BJ (cell line): Measurements from ENCODE around the gene PITPNC1. TPM values are rescaled to one million over a fixed set of nuclear protein-coding genes. Genes with fewer than 3 reads are reported as not detected.

Experiments used
- CTCF ChIA-PET: fragments of 350-600 bp; formaldehyde crosslinking; extraction: SDS; loops from one replicate; lab custom pipeline; 2021; ENCODE audit warnings: antibody characterized with exemption, inconsistent platforms; lab: Yijun Ruan, JAX
- POLR2A ChIA-PET: fragments of 300-600 bp; sonication (Branson Sonifier 250); formaldehyde crosslinking; extraction: SDS; loops from one replicate; lab custom pipeline; 2021; ENCODE audit warnings: antibody characterized with exemption; lab: Charles Lee
- DNase-seq: peaks from one replicate; pipeline ENCODE4 v3.0.0-alpha.2; 2011; ENCODE audit warnings: low read depth
- H3K27me3 ChIP-seq: 2 replicates; pipeline ENCODE4 v1.6.0; 2011; ENCODE audit warnings: low read length; ENCODE audit not compliant: control insufficient read depth, insufficient read depth
- H3K36me3 ChIP-seq: 2 replicates; pipeline ENCODE4 v1.5.1; 2011; ENCODE audit warnings: low read length; ENCODE audit not compliant: control insufficient read depth, insufficient read depth
- H3K4me3 ChIP-seq: 2 replicates; pipeline ENCODE4 v1.5.1; 2011; ENCODE audit warnings: low read depth, mild to moderate bottlenecking, control low read depth, low read length
- CTCF ChIP-seq: IDR thresholded peaks from 2 replicates; pipeline ENCODE4 v1.5.1; 2011; ENCODE audit warnings: low read depth, mild to moderate bottlenecking, control low read depth, inconsistent platforms, low read length, moderate library complexity; ENCODE audit not compliant: insufficient read depth
- polyA plus RNA-seq: library from polyadenylated mRNA; depleted of rRNA; stranded (reverse); fragments of >200 nt; gene quantifications from 2 replicates; pipeline ENCODE4 v1.2.3, GENCODE V29; 2011

PITPNC1 gene
- polyA plus RNA-seq, 1 experiment: 4.6 TPM

GRCh38 chr17:67659028-67659427 is 281.9 kb downstream of the PITPNC1 start:
- no peak for DNase-seq
- Histone ChIP-seq H3K4me3 (no peak overlapping the region), H3K27me3 (no peaks in the 10 kb centered on the region), H3K36me3 (no peaks in the 10 kb centered on the region)
- ChIA-PET POLR2A (no interaction called here), CTCF (no interaction called here)
- TF ChIP-seq CTCF: no peak

DNA sequence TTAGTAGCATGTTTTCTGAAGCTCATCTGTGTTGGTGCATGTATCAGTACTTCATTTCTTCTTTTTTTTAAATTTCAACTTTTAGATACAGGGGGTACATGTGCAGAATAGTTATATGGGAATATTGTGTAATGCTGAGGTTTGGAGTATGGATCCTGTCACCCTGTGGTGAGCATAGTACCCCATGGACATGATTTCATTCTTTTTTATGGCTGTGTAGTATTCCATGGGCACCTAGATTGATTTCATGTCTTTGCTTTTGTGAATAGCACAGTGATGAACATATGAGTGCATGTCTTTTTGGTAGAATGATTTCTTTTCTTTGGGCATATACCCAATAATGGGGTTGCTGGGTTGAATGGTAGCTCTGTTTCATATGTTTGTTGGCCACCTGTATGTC is 285.6 kb downstream of the PITPNC1 start:
- ChIA-PET POLR2A (no interaction called here), CTCF (no interaction called here)
- no peak for DNase-seq
- TF ChIP-seq CTCF: no peak
- no peaks in the 10 kb centered on the region for H3K27me3 ChIP-seq
- no peaks in the 10 kb centered on the region for H3K36me3 ChIP-seq
- H3K4me3 ChIP-seq: no peak overlapping the region

DNA sequence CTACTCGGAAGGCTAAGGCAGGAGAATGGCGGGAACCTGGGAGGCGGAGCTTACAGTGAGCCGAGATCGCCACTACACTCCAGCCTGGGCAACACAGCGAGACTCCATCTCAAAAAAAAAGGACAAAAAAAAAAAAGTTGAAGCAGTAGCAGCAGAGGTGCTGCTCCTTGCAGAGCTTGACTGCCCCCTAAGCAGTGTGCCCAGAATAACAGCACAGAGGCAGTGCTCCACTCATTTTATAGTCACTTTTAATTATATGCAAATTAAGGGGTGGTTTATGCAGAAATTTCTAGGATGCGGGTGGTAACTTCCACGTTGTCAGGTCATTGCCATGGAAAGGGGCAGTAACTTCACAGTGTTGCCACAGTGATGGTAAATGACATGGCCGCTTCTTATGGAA is 286.4 kb downstream of the PITPNC1 start:
- POLR2A ChIA-PET: no interaction called here
- DNase-seq: no peak
- Histone ChIP-seq H3K4me3 (no peak overlapping the region), H3K36me3 (no peaks in the 10 kb centered on the region), H3K27me3 (no peaks in the 10 kb centered on the region)
- TF ChIP-seq CTCF: no peak
- CTCF ChIA-PET: interaction anchor here (1.6 kb wide), 1 partner anchor 23 kb away, joined by 6 read pairs; no protein-coding TSS in a partner anchor

DNA sequence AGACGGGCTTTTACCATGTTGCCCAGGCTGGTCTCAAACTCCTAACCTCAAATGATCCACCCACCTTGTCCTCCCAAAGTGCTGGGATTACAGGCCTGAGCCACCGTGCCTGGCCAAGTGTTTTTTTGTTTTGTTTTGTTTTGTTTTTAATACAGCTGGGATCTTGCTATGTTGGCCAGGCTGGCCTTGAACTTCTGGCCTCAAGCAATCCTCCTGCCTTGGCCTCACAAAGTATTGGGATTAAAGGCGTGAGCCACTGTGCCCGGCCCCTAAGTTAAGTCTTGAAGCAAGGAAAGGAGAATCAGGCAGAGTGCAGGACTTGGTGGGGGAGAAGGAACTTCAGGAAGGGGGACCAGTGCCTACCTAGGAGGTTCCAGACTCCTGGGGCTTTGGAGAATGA is 288.9 kb downstream of the PITPNC1 start:
- DNase-seq: no peak
- H3K4me3 ChIP-seq: no peak overlapping the region
- no peaks in the 10 kb centered on the region for H3K27me3 ChIP-seq
- ChIA-PET POLR2A (no interaction called here), CTCF (interaction anchor here (0.6 kb wide), 1 partner anchor 72 kb away, joined by 3 read pairs; no protein-coding TSS in a partner anchor)
- H3K36me3 ChIP-seq: no peaks in the 10 kb centered on the region
- no peak for TF ChIP-seq CTCF

DNA sequence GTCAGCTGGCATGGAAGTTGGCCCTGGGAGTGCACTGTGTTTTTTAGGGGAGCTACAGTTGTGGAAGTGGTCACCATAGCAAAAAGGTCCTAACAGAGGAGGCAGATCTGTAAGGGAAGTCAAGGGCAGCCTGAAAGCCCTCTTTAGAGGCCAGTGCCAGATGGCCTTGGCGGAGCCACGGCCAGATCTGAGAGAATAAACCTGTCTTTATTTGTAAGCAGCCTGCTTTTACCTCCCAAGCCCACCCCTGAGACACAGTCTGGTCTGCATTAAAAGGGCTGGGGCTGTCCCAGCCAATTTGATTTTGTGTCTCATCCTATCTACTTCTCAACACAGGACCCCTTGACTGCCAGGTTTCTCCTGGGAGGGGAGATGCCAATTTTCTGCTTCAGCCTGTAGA is 289.6 kb downstream of the PITPNC1 start:
- DNase-seq: no peak
- ChIA-PET POLR2A (no interaction called here), CTCF (no interaction called here)
- Histone ChIP-seq H3K27me3 (no peaks in the 10 kb centered on the region), H3K4me3 (no peak overlapping the region), H3K36me3 (no peaks in the 10 kb centered on the region)
- no peak for TF ChIP-seq CTCF
